GM21367 (cell line): ENCODE measurements around the gene EPB41L5.
"Not testable (repeated sequence)": the region's sequence is repeated elsewhere in the genome, so short reads cannot be mapped to it uniquely, and the experiment has no call there.

ENCODE experiments used
- ATAC-seq: cut with Tn5 transposase; IDR thresholded peaks from one replicate; pipeline ENCODE4 v1.9.1; 2021; ENCODE audit not compliant: unreplicated experiment

The EPB41L5 gene

DNA sequence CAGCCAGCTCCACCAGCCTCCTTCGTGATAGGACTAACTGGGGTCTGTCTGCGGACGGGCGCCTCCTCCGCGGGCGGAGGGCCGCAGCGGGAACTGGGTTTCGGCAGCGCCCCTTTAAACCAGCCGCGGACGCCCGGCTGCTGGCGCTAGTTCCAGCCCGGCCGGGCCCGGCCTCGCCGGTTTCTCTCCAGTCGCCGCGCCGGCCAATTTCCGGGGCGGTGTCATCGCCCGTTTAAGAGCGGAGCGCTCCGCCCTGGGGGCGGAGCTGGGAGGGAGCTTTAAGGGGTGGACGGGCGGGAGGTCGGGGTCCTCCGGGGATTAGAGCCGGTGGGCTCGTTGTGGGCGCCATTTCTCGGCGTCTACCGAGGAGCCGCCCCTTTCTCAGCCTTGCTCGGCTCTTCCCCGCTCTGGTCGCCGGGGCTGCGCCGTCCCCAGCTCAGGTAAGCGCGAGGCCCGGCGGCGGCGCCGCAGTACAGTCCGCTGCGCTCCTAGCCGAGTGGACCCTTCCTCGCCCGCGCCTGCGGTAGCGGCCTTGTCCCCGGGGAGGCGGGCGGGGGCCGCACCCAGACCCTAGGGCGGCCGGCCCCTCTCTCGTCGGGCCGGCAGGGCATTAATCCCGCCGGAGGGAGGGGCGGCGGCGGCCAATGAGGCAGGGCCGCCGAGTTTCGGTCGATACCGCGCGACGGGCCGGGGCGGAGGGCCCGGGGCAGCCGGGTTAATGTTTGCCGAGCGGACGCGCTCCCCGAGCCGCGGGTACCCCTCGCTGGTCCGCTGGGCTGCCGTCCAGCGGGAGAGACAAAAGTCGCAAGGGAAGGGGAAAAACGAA is at the start of gene EPB41L5:
EPB41L5 (plus strand) TSS at position 307 of the 826 bp plus-strand sequence. CDS start 6,008 bp downstream, outside the sequence.
- peak; percentile 96 for ATAC-seq

DNA sequence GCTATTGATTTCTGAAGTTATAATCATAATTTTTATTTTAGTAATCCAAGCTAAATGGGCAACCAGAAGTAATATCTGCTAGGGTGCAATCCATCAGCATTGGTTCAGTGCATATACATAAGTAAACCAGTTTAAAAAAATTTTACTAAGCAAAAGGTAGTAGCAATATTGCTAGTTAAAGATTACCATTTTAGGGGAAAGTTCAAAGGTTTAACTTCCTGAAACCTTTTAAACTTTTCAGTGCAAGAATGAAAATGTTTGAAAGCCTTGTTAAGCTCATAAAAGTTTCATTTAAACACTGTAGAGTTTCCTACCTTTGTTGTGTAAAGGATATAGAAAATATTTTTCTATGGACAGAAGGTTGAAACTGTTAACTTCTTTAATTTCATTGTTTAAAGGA is 31.0 kb upstream of the EPB41L5 start:
- ATAC-seq: no peak

DNA sequence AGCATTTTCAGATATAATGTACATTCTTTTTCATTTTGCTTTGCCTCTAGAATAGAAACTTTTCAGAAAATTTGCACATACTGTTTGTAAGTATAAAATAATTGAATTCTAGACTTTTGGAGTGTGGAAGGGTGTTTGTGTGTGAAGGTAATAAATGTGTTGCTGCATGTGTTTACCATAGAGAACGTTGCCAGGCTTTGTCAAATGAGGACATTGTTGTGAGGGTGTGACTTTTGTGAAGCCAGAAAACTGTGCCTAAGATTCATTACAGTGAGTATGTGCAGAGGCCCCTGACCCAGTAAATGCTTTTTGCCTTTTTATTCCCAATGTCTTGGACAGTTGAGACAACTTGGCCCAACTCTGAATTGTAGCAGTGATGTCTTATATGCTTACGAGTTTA is 30.4 kb upstream of the EPB41L5 start:
- no peak for ATAC-seq

DNA sequence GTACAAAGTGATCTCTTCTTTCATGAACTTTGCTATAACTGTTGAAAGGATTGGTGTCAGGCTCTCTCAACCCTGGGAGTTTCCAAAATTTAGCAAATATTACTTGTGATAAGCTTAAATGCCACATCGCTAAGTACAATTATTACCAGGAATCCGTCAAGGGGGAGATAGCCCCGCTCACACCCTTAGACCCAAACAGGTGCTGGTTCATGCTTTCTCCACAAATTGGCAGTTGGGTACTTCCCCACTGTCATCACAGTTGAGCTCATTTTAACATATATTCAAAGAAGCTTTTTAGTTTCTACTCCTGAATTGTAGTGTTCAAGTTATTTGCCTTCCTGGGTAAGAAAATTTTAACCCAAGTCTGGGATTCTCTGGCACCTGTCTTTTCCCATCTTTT is 29.8 kb upstream of the EPB41L5 start:
- no peak for ATAC-seq

DNA sequence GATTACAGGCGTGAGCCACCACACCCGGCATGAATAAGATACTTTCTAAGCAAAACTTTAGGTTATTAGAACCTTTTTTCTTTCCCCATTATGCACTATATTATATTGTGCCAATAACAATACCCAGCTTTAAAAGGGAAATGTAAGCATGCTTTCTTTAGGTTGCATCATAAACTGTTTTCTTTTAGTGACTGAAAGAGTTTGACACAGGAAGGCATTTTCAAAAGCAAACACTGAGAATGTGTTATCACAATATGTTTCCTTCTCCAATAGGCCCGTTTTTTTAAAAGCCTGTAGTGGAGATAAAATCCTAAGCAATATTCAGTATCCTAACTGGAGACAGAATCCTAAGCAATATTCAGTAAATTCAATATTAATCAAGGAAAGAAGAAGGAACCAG is 16.7 kb upstream of the EPB41L5 start:
- ATAC-seq: no peak

DNA sequence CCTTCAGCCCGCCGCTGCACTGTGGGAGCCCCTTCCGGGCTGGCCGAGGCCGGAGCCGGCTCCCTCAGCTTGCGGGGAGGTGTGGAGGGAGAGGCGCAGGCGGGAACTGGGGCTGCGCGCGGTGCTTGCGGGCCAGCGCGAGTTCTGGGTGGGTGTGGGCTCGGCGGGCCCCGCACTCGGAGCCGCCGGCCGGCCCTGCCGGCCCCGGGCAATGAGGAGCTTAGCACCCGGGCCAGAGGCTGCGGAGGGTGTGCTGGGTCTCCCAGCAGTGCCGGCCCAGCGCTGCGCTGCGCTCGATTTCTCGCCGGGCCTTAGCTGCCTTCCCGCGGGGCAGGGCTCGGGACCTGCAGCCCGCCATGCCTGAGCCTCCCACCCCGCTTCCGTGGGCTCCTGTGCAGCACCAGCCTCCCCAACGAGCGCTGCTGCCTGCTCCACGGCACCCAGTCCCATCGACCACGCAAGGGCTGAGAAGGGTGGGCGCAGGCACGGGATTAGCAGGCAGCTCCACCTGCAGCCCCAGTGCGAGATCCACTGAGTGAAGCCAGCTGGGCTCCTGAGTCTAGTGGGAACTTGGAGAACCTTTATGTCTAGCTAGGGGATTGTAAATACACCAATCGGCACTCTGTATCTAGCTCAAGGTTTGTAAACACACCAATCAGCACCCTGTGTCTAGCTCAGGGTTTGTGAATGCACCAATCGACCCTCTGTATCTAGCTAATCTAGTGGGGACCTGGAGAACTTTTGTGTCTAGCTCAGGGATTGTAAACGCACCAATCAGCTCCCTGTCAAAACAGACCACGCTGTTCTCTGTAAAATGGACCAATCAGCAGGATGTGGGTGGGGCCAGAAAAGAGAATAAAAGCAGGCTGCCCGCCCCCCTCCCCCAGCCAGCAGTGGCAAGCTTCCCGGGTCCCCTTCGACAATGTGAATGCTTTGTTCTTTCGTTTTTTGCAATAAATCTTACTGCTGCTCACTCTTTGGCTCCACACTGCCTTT is 15.7 kb upstream of the EPB41L5 start:
- not testable (repeated sequence) for ATAC-seq

DNA sequence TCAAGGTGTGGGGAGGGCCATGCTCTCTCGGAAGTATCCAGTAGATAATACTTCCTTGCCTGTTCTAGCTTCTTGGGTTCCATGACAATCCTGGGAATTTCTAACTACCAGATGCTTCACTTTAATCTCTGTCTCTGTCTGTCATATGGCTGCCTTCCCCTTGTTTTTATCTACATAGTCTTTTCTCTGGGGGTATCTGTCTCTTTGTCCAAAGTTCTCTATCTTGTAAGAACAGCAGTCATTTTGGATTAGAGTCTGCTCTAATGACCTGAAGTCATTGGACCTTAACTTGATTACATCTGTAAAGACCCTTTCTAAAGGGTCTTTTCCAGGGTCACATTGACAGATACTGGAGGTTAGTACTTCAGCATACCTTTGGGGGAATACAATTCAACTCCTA is 11.4 kb upstream of the EPB41L5 start:
- no peak for ATAC-seq

DNA sequence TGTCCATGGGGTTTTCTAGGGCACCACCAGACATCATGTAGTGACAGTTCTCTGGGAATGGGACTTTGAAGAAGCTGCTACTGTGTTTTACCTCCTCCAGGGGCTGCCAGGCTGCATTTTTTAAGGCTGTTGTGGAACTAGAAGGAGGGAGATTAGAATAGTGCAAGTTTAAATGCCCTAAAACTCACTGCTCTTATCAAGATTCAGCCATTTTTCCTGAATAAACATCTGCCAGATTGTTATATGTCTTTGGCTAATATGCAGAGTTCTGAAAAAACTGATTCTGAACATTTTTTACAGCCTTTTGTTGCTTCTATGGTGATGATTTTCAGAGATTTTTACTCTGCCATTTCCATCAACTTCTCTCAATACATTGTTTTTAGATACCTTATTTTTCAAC is 8.6 kb upstream of the EPB41L5 start:
- ATAC-seq: no peak

DNA sequence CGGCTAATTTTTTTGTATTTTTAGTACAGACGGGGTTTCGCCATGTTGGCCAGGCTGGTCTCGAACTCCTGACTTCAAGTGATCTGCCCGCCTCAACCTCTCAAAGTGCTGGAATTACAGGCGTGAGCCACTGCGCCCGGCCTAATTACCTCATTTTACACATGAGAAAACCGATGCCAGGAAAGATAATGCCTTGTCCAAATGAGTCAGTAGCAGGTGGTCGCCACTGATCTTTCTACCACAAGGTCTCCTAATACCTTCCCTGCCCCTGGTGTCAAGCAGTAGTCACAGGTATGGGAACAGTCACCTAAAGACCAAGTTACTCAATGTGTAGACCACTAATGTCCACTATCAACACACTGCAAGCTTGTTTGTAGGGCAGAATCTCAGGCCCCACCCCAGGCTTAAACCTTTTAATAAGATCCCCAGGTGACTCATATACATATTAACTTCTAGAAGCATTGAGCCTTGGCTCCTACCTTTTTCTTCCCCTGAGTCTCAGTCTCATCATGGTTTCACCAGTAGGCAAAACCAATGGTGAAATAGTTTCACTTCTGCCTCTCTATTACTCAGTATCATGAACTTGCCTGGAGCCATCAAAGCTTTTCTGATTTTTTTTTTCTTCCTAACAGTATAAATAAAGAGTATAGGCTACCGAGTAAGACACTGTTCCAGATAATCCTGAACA is 6.9 kb upstream of the EPB41L5 start:
- peak; percentile 96 for ATAC-seq

DNA sequence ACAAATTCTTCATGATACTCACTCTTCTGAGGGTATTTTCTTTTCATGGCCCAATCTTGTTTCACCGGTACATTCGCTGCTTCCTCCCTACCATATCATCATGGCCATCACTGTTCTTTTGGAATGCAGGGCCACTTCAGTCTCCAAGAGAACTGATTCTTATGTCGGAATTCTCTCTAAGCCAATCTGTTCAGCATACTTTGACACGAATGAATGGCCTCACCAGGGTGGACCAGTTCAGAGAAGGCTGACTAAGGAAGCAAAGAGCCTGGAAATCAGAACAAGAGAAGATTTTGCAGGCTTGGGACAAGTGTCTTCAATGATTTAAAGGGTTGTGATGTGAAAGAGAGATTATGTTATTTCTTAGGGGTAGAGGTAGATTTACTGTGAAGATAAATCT is 5.0 kb upstream of the EPB41L5 start:
- ATAC-seq: no peak

DNA sequence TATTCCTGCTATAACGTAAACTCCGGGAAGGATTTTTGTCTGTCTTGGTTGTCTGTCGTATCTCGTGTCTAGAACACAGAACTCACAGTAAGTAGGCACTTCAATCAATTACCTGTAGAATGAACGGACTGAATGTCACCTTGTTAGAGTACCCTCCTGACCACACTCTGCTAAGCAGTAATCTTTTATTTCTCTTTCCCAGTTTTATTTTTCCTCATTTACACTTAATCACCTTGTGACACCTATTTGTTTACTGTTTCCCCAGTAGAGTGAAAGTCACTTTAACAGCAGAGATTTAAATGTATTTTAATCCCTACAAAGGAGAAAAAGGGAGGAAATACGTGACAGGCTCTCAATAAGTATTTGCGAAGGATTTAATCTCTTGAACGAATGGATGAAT is 514 bp upstream of the EPB41L5 start:
- no peak for ATAC-seq

DNA sequence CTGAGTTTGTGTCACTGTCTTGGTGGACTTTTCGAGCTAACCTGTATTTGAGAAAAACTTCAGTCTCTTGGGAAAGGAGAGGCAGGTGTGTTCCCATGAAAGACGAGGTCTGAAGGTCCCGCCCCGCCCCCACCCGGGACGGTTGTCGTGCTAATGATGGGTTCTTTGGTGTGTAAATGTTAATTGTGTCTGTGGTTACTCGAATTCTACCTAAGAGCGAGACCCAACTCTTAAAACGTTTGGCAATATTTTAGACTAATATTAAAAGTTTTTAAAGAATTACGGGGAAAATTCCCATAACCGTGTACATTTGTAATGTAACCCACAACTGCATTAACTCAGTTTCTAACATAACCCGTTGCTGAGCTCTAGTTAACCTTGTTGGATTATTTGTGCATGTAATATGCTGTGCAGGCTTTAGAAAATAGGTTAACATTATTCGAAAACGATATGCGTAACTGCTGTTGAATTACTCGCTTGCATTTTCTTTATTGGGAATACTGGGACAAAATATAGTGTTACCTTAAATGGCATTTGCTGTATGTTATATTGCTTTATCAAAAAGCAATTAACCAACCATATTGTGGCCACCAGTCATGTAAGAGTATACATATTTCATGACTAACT is 833 bp downstream of the EPB41L5 start:
- no peak for ATAC-seq

DNA sequence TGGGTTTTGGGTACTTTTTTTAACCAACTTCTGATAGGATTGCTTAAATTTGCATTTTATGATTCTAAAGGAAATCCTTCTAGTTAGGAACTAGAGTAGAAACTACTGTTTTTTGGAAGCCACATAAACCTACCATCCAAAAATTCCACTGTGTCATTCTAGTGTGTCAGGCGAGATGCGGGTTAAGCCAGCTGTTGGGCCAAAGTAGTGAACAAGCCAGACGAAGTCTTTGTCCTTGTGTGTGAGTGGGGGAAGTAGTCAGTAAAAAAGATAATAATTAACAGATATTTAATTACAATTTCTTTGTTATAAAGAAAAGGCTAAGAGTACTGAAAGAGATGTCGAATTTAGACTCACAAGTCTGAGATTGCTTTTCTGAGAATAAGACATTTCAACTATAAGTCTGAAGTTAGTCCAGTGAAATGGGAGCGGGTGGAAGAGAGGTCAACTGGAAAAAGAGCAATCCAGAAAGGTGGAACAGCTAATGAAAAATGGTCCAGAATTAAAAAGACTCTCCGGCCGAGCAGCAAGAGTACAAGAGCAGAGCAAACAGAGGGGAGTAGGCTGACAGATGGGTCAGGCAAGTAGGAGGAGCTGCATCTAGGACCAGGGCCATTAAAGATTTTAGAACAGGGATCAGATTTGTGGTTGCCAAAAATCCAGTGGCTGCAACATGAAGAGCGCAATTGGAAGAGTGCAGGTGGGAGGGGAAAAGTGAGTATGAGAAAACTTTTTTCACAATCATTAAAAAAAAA is 1.5 kb downstream of the EPB41L5 start:
- no peak for ATAC-seq

DNA sequence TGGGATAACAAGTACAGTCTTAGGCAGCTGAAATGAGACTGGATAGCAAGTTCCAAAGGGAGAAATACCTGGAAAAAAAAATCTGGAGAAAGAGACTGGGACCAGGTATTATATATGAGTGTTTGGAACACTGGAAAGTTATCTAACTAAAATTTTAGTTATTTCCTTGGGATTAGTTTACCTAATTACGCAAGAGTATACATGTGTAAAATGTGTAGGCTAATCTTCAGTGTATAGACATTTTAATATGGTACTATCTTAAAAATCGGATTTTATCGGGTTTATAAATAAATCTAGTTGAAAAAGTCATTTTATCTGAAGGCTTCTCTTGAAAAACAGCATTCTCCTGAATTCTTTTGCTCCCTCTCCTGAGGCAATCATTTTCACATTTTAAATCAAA is 3.9 kb downstream of the EPB41L5 start:
- no peak for ATAC-seq

DNA sequence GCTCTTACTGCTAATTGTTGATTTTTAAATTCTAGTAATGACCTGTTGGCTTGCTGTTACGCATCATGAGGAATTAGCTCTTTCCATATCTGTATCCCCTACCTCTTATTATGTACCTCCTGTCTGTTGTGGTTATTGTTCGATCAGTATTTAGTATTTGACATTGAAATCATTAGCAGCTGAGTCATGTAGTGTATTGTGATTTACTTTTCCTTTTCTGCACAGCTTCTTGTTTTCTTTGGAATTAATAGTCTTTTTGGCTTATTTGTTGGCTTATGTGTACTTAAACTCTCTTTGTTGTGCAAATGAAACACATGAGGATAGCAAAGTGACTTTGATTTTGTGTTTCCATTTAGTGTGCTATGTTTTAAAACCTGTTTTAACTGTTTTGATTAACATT is 4.3 kb downstream of the EPB41L5 start:
- no peak for ATAC-seq

DNA sequence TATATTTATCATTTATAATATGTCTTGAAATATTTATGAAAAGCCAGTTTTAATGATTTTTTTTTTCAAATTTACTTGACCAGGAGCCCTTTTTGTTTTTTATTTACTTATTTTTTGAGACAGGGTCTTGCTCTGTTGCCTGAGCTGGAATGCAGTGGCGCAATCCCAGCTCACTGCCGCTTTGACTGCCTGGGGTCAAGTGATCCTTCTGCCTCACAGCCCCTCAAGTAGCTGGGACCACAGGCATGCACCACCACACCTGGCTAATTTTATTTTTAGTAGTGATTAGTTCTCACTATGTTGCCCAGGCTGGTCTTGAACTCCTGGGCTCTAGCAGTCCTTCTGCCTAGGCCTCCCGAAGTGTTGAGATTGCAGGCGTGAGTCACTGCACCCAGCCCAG is 5.7 kb downstream of the EPB41L5 start:
- ATAC-seq: no peak

DNA sequence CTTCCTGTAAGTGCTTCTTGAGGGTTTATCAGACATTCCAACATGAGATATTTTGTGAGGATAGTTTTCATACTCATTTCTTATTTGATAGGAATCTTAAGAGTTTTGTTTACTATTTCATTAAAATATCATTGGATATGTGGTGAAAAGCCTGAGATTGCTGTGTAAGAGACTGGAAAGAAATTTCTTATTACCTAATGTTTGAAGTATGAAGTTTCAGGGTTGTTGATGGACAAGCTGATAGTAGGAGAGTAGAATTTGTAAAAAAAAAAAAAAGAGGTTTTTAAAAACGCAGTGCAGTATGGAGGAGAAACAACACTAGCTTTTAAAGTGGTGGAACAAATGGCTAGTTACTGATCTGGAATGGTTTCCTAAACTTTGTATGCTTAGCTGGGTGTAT is 7.7 kb downstream of the EPB41L5 start:
- no peak for ATAC-seq

DNA sequence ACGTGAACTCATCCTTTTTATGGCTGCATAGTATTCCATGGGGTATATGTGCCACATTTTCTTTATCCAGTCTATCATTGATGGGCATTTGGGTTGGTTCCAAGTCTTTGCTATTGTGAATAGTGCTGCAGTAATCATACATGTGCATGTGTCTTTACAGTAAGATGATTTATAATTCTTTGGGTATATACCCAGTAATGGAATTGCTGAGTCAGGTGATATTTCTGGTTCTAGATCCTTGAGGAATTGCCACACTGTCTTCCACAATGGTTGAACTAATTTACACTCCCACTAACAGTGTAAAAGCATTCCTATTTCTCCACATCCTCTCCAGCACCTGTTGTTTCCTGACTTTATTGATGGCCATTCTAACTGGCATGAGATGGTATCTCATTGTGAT is 9.6 kb downstream of the EPB41L5 start:
- ATAC-seq: not testable (repeated sequence)

DNA sequence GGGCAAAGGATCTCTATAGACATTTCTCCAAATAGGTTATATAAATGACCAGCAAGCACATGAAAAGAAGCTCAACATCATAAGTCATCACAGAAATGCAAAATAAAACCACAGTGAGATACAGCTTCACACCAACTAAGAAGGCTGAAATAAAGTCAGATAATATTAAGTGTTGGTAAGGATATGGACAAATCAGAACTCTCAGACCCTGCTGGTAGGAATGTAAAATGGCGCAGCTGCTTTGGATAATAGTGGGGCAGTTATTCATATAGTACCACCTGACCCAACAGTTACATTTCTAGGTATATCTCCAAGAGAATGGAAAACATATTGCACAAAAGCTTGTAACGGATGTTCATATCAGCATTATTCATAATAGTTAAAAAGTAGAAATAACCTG is 14.0 kb downstream of the EPB41L5 start:
- no peak for ATAC-seq

DNA sequence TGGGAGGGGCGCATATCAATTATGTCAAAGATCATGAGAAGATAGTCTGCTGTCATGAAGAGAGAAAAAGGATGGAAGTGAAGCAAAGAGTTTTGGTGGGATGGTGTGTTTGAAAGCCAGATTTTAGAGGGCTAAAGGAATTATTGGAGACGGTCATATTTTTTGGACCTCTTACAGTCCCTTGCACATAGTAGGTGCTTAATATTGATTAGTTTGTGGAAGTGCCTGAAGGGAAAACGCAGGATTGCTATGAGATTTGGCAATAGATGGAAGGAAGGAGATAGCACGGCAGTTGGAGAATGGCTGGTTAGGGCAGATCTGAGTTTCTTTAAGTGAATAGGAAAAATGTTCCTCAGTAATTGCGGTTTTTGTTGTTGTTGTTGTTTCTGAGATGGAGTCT is 15.9 kb downstream of the EPB41L5 start:
- no peak for ATAC-seq
